Prostate gland (tissue), 2 donors: Measurements from ENCODE around the gene GLP1R.

ENCODE experiments used
- CTCF ChIP-seq, 4 experiments: fragments of 200-600 bp in 2 of 4; fragments of 450-650 bp in 2 of 4; sonication (generic) in 2 of 4; IDR thresholded peaks; 1 replicate in 3 of 4; 2 replicates in 1 of 4; pipeline ENCODE4 v1.5.1; 2016 to 2019; ENCODE audit warnings: antibody characterized with exemption in 4 of 4, mild to moderate bottlenecking in 2 of 4, moderate library complexity in 2 of 4
- POLR2A ChIP-seq: fragments of 450-650 bp; IDR thresholded peaks from one replicate; pipeline ENCODE4 v1.6.1; 2016; ENCODE audit warnings: antibody characterized with exemption, mild to moderate bottlenecking

GRCh38 chr6:39102821-39103136 is 54.2 kb downstream of the GLP1R start:
- TF ChIP-seq CTCF (IDR thresholded peaks at IDR 0.05): no peak
- TF ChIP-seq POLR2A: no peak
